ENCODE results near the gene LHFPL2.

Gene LHFPL2

DNA sequence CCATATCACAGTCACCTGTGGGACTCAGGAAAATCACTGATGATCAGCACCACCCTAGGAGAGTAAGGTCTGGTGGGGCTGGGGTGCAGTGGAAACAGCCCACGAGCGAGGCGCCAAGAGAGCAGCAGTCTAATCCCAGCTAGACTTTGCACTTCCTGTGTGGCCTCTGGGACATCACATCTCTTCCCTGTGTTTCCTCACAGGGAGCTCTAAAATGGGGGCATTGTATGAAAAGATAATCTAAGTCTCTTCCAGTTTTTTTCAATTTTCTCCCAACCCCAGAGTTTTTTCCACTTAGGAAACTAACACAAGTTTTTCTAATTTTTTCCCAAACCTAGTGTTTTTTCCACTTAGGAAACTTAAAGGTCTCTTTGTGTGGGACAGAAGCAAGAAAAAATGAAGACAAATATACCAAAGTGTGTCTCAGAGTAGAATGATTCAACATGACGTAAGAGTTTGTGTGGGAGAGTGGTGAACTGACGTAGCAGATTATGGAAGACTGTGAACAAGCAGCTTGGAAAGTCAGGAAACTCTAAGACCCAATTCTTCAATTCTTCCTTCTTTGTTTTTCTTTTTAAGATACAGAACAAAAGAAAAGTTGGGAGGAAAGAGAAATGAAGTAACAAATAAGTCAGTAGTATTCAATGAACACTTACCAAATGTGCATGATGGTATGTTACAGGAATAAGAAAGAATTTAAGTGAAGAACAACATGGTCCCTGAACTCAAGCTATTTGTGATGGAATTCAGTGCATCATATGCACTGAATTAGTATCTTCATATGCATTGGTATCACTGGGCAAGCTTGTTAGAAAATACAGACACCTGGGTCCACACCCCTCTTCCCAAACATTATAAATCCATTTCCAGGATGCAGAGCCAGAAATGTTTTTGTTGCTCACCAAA is 51.3 kb downstream of the LHFPL2 start:
- no peaks in the 10 kb centered on the region for H3K36me3 ChIP-seq (ENCODE audit: insufficient read depth, low read length)
- no peaks in the 10 kb centered on the region for H3K27me3 ChIP-seq (ENCODE audit: insufficient read depth, low read length)
- H3K4me3 ChIP-seq (ENCODE audit: low read depth, low read length) = peak overlapping the region; percentile 10; the same call in 1 of the 2 replicates
- peak overlapping the region; percentile 97 for H3K27ac ChIP-seq (ENCODE audit: low read depth, low read length)
- H3K79me2 ChIP-seq (ENCODE audit: control insufficient read depth, insufficient read depth, low read length, unreplicated experiment) = peaks cover 35% of the 10 kb centered on the region
- H2AFZ ChIP-seq (ENCODE audit: low read length, unreplicated experiment) = no peak overlapping the region
- H3K4me1 ChIP-seq (ENCODE audit: control insufficient read depth, insufficient read depth, low read length, unreplicated experiment) = peaks cover 80% of the 10 kb centered on the region

DNA sequence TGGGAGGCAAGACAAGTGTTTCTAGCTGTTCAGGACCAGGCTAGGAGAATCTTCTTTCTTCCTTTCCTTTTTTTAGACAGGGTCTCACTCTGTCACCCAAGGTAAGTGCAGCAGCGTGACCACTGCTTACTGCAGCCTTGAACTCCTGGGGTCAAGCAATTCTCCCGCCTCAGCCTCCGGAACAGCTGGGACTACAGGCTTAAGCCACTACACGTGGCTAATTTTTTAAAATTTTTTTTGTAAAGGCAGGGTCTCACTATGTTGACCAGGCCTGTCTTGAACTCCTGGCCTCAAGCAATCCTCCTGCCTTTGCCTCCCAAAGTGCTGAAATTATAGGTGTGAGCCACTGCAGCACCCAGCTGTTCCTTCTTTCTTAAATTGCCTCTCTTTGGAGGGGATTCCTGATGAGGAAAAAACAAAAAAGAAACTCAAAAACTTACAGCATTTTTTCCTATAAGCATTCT is 53.1 kb downstream of the LHFPL2 start:
- Histone ChIP-seq H3K79me2 (ENCODE audit: control insufficient read depth, insufficient read depth, low read length, unreplicated experiment) (peaks cover 47% of the 10 kb centered on the region), H2AFZ (ENCODE audit: low read length, unreplicated experiment) (no peak overlapping the region), H3K4me1 (ENCODE audit: control insufficient read depth, insufficient read depth, low read length, unreplicated experiment) (peaks cover 80% of the 10 kb centered on the region), H3K36me3 (ENCODE audit: insufficient read depth, low read length) (no peaks in the 10 kb centered on the region), H3K27me3 (ENCODE audit: insufficient read depth, low read length) (no peaks in the 10 kb centered on the region), H3K27ac (ENCODE audit: low read depth, low read length) (peak overlapping the region; percentile 97), H3K4me3 (ENCODE audit: low read depth, low read length) (no peak overlapping the region)

DNA sequence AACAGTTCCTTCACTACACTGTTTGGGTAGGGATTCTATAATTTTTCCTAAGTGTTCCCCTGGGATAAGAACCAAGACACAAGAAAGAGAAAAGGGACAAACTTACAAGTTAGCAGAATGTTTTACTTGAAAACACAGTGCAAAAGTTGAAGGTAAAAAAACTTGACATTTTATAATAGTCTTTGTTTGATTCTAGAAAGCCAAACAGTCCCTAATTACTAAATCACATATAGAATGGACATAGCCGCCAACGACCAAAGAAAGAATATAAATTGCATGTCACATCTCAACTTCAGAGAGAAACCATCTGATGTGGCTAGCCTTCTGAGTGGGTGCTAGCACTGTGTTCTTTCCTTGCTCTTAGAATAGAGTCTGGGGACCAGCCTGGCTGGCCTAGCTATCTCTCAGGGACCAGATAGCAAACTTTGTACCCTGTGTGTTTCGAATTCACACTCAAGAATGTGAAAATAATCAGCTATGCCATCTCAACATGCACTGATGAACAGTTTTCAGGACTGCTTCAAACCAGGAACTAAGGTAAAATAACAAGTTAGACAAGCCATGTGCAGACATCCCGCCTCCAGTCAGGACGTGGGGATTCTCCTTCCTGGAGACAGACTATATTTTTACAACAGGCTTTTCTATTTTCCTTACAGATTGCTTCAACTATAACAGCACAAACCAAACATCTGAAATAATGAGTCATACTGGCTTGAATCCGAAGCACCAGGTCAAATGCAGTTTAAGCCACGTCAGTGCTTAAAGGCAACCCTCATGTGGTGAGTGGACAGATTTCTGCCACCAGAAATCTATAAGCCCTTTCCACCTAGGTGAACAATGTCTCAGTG is 53.7 kb downstream of the LHFPL2 start:
- H3K27ac ChIP-seq (ENCODE audit: low read depth, low read length) = peak overlapping the region; percentile 97
- H3K36me3 ChIP-seq (ENCODE audit: insufficient read depth, low read length) = no peaks in the 10 kb centered on the region
- H3K4me1 ChIP-seq (ENCODE audit: control insufficient read depth, insufficient read depth, low read length, unreplicated experiment) = peaks cover 81% of the 10 kb centered on the region
- no peaks in the 10 kb centered on the region for H3K27me3 ChIP-seq (ENCODE audit: insufficient read depth, low read length)
- H3K79me2 ChIP-seq (ENCODE audit: control insufficient read depth, insufficient read depth, low read length, unreplicated experiment) = peaks cover 45% of the 10 kb centered on the region
- peak overlapping the region; percentile 13; the same call in 1 of the 2 replicates for H3K4me3 ChIP-seq (ENCODE audit: low read depth, low read length)
- H2AFZ ChIP-seq (ENCODE audit: low read length, unreplicated experiment) = no peak overlapping the region

DNA sequence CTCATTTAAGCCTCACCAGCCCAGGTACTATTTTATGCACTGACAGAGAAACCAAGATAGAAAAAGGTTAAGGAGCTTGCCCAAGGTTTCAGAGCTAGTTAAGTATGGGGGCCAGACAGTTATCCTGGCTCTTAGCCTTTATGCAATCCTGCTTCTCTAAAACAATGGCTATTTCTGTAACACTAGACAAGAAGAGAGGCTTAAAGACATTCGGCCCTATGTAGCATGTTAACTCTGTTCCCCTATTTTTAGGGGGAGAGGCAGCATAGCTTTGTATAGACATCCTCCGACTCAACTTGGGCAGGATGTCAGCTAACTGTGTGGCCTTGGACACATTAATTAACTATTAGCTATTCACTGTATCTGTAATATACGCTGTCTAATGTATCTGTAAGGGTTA is 54.6 kb downstream of the LHFPL2 start:
- no peak overlapping the region for H2AFZ ChIP-seq (ENCODE audit: low read length, unreplicated experiment)
- peaks cover 81% of the 10 kb centered on the region for H3K4me1 ChIP-seq (ENCODE audit: control insufficient read depth, insufficient read depth, low read length, unreplicated experiment)
- peaks cover 42% of the 10 kb centered on the region for H3K79me2 ChIP-seq (ENCODE audit: control insufficient read depth, insufficient read depth, low read length, unreplicated experiment)
- peak overlapping the region; percentile 97 for H3K27ac ChIP-seq (ENCODE audit: low read depth, low read length)
- H3K27me3 ChIP-seq (ENCODE audit: insufficient read depth, low read length) = no peaks in the 10 kb centered on the region
- no peak overlapping the region for H3K4me3 ChIP-seq (ENCODE audit: low read depth, low read length)
- no peaks in the 10 kb centered on the region for H3K36me3 ChIP-seq (ENCODE audit: insufficient read depth, low read length)

- H3K4me1 ChIP-seq (ENCODE audit: control insufficient read depth, insufficient read depth, low read length, unreplicated experiment) = peaks cover 82% of the 10 kb centered on the region
- H3K27ac ChIP-seq (ENCODE audit: low read depth, low read length) = peak overlapping the region; percentile 97; the same call in 1 of the 2 replicates
- H3K36me3 ChIP-seq (ENCODE audit: insufficient read depth, low read length) = no peaks in the 10 kb centered on the region
- no peak overlapping the region for H2AFZ ChIP-seq (ENCODE audit: low read length, unreplicated experiment)
- H3K79me2 ChIP-seq (ENCODE audit: control insufficient read depth, insufficient read depth, low read length, unreplicated experiment) = peaks cover 42% of the 10 kb centered on the region
- no peak overlapping the region for H3K4me3 ChIP-seq (ENCODE audit: low read depth, low read length)
- no peaks in the 10 kb centered on the region for H3K27me3 ChIP-seq (ENCODE audit: insufficient read depth, low read length)
Observed at GRCh38 chr5:78593465-78593864, 55.1 kb downstream of the LHFPL2 start.

DNA sequence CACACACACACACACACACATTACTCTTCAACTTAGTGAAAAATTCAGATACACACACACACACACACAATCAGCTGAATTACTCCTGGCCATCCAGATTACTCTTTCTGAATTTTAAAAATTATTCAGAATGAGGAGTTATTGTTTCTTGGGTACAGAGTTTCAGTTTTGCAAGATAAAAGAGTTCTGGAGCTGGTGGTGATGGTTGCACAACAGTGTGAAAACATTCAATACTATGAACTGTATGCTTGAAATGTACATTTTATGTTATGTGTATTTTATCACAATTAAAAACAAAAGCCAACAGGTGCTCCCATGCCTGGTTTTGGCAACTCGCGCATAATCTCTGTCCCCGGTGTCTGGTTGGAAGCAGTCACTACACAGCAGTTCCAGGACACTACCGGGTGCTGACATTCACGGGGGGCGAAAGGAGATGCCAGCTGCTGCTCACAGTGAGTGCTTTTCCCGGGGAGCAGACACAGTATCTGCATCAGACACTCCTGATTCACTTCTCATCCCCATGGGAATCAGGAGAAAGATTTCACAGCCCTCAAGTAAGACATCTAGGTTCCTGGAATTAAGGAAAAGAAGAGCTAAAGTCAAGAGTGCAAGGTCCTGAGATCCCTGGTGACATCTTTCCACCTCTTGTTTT is 55.7 kb downstream of the LHFPL2 start:
- H3K27me3 ChIP-seq (ENCODE audit: insufficient read depth, low read length) = no peaks in the 10 kb centered on the region
- no peak overlapping the region for H2AFZ ChIP-seq (ENCODE audit: low read length, unreplicated experiment)
- H3K36me3 ChIP-seq (ENCODE audit: insufficient read depth, low read length) = no peaks in the 10 kb centered on the region
- peaks cover 82% of the 10 kb centered on the region for H3K4me1 ChIP-seq (ENCODE audit: control insufficient read depth, insufficient read depth, low read length, unreplicated experiment)
- 0 out of 2 replicates have a peak overlapping the region, but pooled peaks have one; percentile 53 for H3K4me3 ChIP-seq (ENCODE audit: low read depth, low read length)
- H3K79me2 ChIP-seq (ENCODE audit: control insufficient read depth, insufficient read depth, low read length, unreplicated experiment) = peaks cover 42% of the 10 kb centered on the region
- peak overlapping the region; percentile 97; the same call in 1 of the 2 replicates for H3K27ac ChIP-seq (ENCODE audit: low read depth, low read length)

DNA sequence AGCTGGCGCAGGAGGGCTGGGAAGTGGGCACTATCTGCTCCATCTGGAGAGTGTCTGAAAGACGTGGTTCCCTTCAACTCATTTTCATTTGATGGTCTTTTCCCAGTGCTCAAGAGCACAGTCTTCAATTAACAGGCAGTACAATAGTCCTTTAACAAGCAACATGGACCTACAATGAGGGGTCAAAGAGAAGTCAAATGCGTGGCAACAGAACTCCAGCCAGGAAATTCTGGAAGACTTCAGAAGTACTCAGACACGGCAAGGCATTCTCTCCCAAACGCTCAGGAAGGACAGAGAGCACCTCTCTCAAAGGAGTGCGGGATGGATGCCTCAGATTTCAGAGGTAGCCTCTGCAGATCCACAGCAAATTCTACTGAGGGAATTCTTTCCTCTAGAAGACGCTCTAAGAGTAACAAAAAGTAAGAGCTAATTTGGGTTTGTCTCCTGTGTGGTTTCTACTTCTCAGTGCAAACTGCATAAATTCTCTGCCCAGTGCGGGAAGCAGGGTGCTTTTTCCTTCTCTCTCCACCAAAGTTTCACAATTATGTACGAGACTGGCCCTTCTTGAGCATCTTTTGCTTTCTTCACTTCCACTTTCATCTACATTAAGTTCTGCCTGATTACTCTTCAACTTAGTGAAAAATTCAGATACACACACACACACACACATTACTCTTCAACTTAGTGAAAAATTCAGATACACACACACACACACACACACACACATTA is 56.4 kb downstream of the LHFPL2 start:
- no peak overlapping the region for H2AFZ ChIP-seq (ENCODE audit: low read length, unreplicated experiment)
- peak overlapping the region; percentile 53; the same call in 1 of the 2 replicates for H3K4me3 ChIP-seq (ENCODE audit: low read depth, low read length)
- no peaks in the 10 kb centered on the region for H3K36me3 ChIP-seq (ENCODE audit: insufficient read depth, low read length)
- H3K27ac ChIP-seq (ENCODE audit: low read depth, low read length) = peak overlapping the region; percentile 97
- H3K79me2 ChIP-seq (ENCODE audit: control insufficient read depth, insufficient read depth, low read length, unreplicated experiment) = peaks cover 42% of the 10 kb centered on the region
- no peaks in the 10 kb centered on the region for H3K27me3 ChIP-seq (ENCODE audit: insufficient read depth, low read length)
- peaks cover 82% of the 10 kb centered on the region for H3K4me1 ChIP-seq (ENCODE audit: control insufficient read depth, insufficient read depth, low read length, unreplicated experiment)

- Histone ChIP-seq H3K27ac (ENCODE audit: low read depth, low read length) (peak overlapping the region; percentile 97), H3K27me3 (ENCODE audit: insufficient read depth, low read length) (no peaks in the 10 kb centered on the region), H3K4me1 (ENCODE audit: control insufficient read depth, insufficient read depth, low read length, unreplicated experiment) (peaks cover 82% of the 10 kb centered on the region), H3K79me2 (ENCODE audit: control insufficient read depth, insufficient read depth, low read length, unreplicated experiment) (peaks cover 38% of the 10 kb centered on the region), H3K4me3 (ENCODE audit: low read depth, low read length) (peak overlapping the region; percentile 53), H2AFZ (ENCODE audit: low read length, unreplicated experiment) (no peak overlapping the region), H3K36me3 (ENCODE audit: insufficient read depth, low read length) (no peaks in the 10 kb centered on the region)
Observed at GRCh38 chr5:78591138-78591612, 57.4 kb downstream of the LHFPL2 start.

DNA sequence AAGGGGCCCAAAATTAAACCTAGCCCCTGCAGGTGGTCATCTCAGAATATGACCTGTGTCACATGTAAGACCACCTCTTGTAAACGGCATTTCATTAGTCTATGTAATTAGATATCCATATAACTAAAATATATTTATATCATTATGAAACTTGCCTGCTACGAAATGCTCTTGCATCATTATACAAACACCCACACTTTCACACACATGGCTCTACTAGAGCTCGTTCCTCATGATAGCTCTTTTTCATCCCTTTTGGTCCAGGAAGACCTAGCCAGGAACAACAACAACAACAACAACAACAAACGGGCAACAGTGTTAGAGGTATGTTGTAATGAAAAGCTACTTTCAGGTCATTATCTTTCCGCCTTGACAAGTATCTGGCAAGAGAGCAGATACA is 58.6 kb downstream of the LHFPL2 start:
- no peak overlapping the region for H3K4me3 ChIP-seq (ENCODE audit: low read depth, low read length)
- H3K79me2 ChIP-seq (ENCODE audit: control insufficient read depth, insufficient read depth, low read length, unreplicated experiment) = peaks cover 35% of the 10 kb centered on the region
- H3K27me3 ChIP-seq (ENCODE audit: insufficient read depth, low read length) = no peaks in the 10 kb centered on the region
- no peaks in the 10 kb centered on the region for H3K36me3 ChIP-seq (ENCODE audit: insufficient read depth, low read length)
- peak overlapping the region; percentile 97; the same call in 1 of the 2 replicates for H3K27ac ChIP-seq (ENCODE audit: low read depth, low read length)
- peaks cover 79% of the 10 kb centered on the region for H3K4me1 ChIP-seq (ENCODE audit: control insufficient read depth, insufficient read depth, low read length, unreplicated experiment)
- no peak overlapping the region for H2AFZ ChIP-seq (ENCODE audit: low read length, unreplicated experiment)
